Measurements from ENCODE around the gene NHLRC4. TPM values are rescaled to one million over a fixed set of nuclear protein-coding genes. Genes with fewer than 3 reads are reported as not detected.

NHLRC4 gene
- total and polyA plus RNA-seq, 4 donors, result 0.17 to 7.0 (median 0.25) TPM; not detected in 1

- H3K4me1 ChIP-seq (ENCODE audit: control insufficient read depth in 4 of 4, insufficient read depth in 4 of 4, low read length in 3 of 4), result peaks cover 25 to 38% (median 30%) of the 10 kb centered on the region in 4 donors
- WGBS, result 47% methylated on average over 39 of the region's 39 CpGs
- no peak for DNase-seq (ENCODE audit: low spot score)
- peak overlapping the region; percentile 16 to 45 for H3K27ac ChIP-seq (ENCODE audit: low read depth in 1 of 2, low read length in 2 of 2)
- no peaks in the 10 kb centered on the region for H3K27me3 ChIP-seq (ENCODE audit: control insufficient read depth in 4 of 4, insufficient read depth in 4 of 4, low read length in 3 of 4)
- no peak overlapping the region for H3K4me3 ChIP-seq (ENCODE audit: low read depth in 1 of 3, low read length in 3 of 3)
- H3K9me3 ChIP-seq (ENCODE audit: control insufficient read depth in 4 of 4, low read length in 3 of 4), result no peaks in the 10 kb centered on the region
- TF ChIP-seq FOXA1 (IDR thresholded peaks at IDR 0.05), result no peak
- TF ChIP-seq HNF4G (IDR thresholded peaks at IDR 0.05), result no peak
- TF ChIP-seq ZBTB33 (IDR thresholded peaks at IDR 0.05), result no peak
- TF ChIP-seq REST (IDR thresholded peaks at IDR 0.05), result no peak
- no peak for TF ChIP-seq RAD21 (IDR thresholded peaks at IDR 0.05)
- peak; percentile 10 to 34 for TF ChIP-seq HNF4A (conservative IDR thresholded peaks at IDR 0.05)
- peak overlapping the region in 1 of 2 donors; percentile 27 for H3K9ac ChIP-seq (ENCODE audit: low read depth in 1 of 2, low read length in 2 of 2)
- peaks cover 3 to 19% (median 7%) of the 10 kb centered on the region in 4 donors for H3K36me3 ChIP-seq (ENCODE audit: control insufficient read depth in 4 of 4, insufficient read depth in 3 of 4, low read depth in 1 of 4, low read length in 3 of 4)
Observed at GRCh38 chr16:535446-536405, 31.1 kb upstream of the NHLRC4 start.

GRCh38 chr16:536746-537145 is 30.1 kb upstream of the NHLRC4 start:
- no peak overlapping the region for H3K9ac ChIP-seq (ENCODE audit: low read depth in 1 of 2, low read length in 2 of 2)
- H3K4me3 ChIP-seq (ENCODE audit: low read depth in 1 of 3, low read length in 3 of 3), result no peak overlapping the region
- no peak for TF ChIP-seq YY1 (IDR thresholded peaks at IDR 0.05)
- no peak overlapping the region for H3K27ac ChIP-seq (ENCODE audit: low read depth in 1 of 2, low read length in 2 of 2)
- H3K9me3 ChIP-seq (ENCODE audit: control insufficient read depth in 4 of 4, low read length in 3 of 4), result no peaks in the 10 kb centered on the region
- peaks cover 3 to 21% (median 7%) of the 10 kb centered on the region in 4 donors for H3K36me3 ChIP-seq (ENCODE audit: control insufficient read depth in 4 of 4, insufficient read depth in 3 of 4, low read depth in 1 of 4, low read length in 3 of 4)
- H3K27me3 ChIP-seq (ENCODE audit: control insufficient read depth in 4 of 4, insufficient read depth in 4 of 4, low read length in 3 of 4), result no peaks in the 10 kb centered on the region
- whole genome bisulfite sequencing, result 95% methylated on average over 17 of the region's 17 CpGs
- H3K4me1 ChIP-seq (ENCODE audit: control insufficient read depth in 4 of 4, insufficient read depth in 4 of 4, low read length in 3 of 4), result peaks cover 25 to 34% (median 30%) of the 10 kb centered on the region in 4 donors
- DNase-seq (ENCODE audit: low spot score), result no peak

- Histone ChIP-seq H3K27ac (ENCODE audit: low read depth in 1 of 2, low read length in 2 of 2) (no peak overlapping the region), H3K4me1 (ENCODE audit: control insufficient read depth in 4 of 4, insufficient read depth in 4 of 4, low read length in 3 of 4) (peaks cover 28 to 38% (median 33%) of the 10 kb centered on the region in 4 donors), H3K4me3 (ENCODE audit: low read depth in 1 of 3, low read length in 3 of 3) (no peak overlapping the region), H3K27me3 (ENCODE audit: control insufficient read depth in 4 of 4, insufficient read depth in 4 of 4, low read length in 3 of 4) (no peaks in the 10 kb centered on the region), H3K9me3 (ENCODE audit: control insufficient read depth in 4 of 4, low read length in 3 of 4) (no peaks in the 10 kb centered on the region), H3K9ac (ENCODE audit: low read depth in 1 of 2, low read length in 2 of 2) (no peak overlapping the region), H3K36me3 (ENCODE audit: control insufficient read depth in 4 of 4, insufficient read depth in 3 of 4, low read depth in 1 of 4, low read length in 3 of 4) (peaks cover 3 to 21% (median 7%) of the 10 kb centered on the region in 4 donors)
- DNase-seq (ENCODE audit: low spot score), result no peak
- 97% methylated on average over 60 of the region's 60 CpGs for WGBS
- TF ChIP-seq SP1 (IDR thresholded peaks at IDR 0.05), result no peak
- no peak for TF ChIP-seq FOXA1 (IDR thresholded peaks at IDR 0.05)
- no peak for TF ChIP-seq EGR1 (IDR thresholded peaks at IDR 0.05; ENCODE audit: low read depth in 2 of 2)
- no peak for TF ChIP-seq FOXA2 (IDR thresholded peaks at IDR 0.05)
- TF ChIP-seq TAF1 (conservative IDR thresholded peaks at IDR 0.05), result no peak
- TF ChIP-seq HNF4G (IDR thresholded peaks at IDR 0.05), result no peak
- TF ChIP-seq ZBTB33 (IDR thresholded peaks at IDR 0.05), result no peak
- TF ChIP-seq NR2F2 (IDR thresholded peaks at IDR 0.05), result no peak
- no peak for TF ChIP-seq ATF3 (IDR thresholded peaks at IDR 0.05)
- no peak for TF ChIP-seq MAX (IDR thresholded peaks at IDR 0.05)
- no peak for TF ChIP-seq RAD21 (IDR thresholded peaks at IDR 0.05)
Observed at GRCh38 chr16:537415-538335, 29.1 kb upstream of the NHLRC4 start.

Data from liver (tissue), 9 donors.